HG03469 (cell line): ENCODE data around the gene PIGH.
"Not testable (repeated sequence)": the region's sequence is repeated elsewhere in the genome, so short reads cannot be mapped to it uniquely, and the experiment has no call there.

Experiments
- ATAC-seq: cut with Tn5 transposase; IDR thresholded peaks from one replicate; pipeline ENCODE4 v1.9.1; 2021; ENCODE audit warnings: mild to moderate bottlenecking, moderate library complexity, moderate number of reproducible peaks; ENCODE audit not compliant: unreplicated experiment

PIGH gene, protein sequence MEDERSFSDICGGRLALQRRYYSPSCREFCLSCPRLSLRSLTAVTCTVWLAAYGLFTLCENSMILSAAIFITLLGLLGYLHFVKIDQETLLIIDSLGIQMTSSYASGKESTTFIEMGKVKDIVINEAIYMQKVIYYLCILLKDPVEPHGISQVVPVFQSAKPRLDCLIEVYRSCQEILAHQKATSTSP

DNA sequence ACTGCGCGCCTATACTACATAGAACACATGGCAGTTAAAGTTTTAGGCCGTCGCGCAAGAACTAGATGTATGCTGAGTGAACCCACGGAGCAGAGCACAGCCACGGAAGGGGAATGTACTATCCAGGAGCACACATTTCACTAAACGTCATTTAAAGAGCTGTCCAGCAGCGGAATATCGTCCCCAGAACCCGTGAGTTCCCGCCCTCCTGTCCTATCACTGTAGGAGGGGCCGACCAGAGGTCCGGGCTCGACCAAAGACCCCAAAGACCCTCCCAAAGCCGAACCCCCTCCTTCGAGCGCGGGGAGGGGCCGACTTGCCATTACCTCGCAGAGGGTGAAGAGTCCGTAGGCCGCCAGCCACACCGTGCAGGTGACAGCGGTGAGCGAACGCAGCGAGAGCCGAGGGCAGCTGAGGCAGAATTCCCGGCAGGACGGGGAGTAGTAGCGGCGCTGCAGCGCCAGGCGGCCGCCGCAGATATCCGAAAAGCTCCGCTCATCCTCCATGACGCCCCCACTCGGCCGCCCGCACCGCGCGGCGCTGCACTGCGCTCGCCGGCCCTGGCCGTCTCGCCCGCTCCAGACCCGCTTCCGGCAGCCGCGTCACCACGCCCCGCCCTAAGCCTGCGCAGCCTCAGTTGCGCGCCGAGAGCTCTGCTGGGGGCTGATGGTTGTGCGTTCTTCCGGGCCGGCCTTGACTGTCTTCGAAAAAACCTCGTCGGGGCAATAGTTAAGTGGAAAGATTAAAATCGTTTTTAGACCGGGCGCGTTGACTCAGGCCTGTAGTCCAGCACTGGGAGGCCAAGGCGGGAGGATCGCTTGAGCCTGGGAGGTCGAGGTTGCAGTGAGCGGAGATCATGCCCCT lies at the start of gene PIGH:
TSS of gene PIGH (minus strand) at position 571 of the 864 bp plus-strand sequence. CDS start at position 506, 65 bp downstream.
- peak; percentile 80 for ATAC-seq

DNA sequence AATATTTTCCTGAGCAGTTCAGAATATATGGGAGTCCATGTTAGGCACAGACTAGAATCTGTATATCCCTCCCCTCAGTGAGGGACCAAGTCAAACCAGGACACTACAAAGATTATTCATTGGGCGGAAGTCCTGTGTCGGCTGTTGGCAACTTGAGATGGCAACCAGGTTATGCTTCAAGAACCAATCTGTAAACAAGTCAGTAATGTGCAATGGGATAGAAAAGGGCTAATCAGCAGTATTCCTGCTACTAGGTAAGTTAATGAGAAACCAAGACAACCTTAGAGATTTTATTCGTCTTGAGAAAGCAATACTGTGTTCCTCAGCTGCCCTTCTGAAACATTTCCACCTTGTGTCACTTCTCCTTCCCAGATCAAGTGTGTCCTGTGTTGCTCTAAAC lies 46.1 kb upstream of the PIGH start:
- ATAC-seq: no peak

- no peak for ATAC-seq
Observed at GRCh38 chr14:67645414-67645813, 45.3 kb upstream of the PIGH start.

DNA sequence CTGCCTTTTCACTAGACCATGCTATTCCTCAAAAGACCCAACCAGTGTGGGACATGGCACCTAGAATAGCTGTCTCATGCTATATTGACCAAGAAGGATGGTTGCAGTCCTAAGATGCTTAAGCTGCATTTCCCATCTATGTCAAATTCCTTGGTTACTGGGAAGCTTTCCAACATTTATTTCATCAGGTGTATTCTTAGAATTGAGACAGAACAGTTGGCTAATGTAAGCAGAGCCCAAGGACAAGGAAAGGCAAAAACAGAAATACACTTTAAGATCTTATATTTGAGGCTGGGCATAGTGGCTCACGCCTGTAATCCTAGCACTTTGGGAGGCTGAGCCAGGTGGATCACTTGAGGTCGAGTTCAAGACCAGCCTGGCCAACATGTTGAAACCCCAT lies 44.4 kb upstream of the PIGH start:
- no peak for ATAC-seq

- ATAC-seq: no peak
Observed at GRCh38 chr14:67643713-67644112, 43.6 kb upstream of the PIGH start.

GRCh38 chr14:67641902-67642749 lies 42.1 kb upstream of the PIGH start:
- no peak for ATAC-seq

- ATAC-seq: no peak
Observed at GRCh38 chr14:67641480-67641879, 41.4 kb upstream of the PIGH start.

DNA sequence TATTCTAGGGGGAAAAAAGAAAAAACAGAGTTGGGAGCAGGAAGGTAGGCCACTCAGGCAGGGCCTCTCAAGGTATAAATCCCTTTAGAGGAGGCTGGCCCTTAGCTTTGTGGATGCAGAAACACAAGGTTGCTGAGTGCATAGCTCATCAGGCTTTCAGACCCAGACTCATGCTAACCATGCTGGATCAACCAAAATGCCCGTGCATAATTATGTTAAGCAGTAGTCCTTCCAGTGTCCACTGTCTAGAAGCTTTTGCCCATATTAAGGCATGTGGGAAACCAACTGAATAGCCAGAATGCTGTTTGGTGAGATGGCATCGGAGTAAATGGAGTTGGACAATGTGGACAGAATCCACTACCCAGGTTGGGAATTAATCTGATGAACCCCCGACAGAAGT lies 38.6 kb upstream of the PIGH start:
- no peak for ATAC-seq

DNA sequence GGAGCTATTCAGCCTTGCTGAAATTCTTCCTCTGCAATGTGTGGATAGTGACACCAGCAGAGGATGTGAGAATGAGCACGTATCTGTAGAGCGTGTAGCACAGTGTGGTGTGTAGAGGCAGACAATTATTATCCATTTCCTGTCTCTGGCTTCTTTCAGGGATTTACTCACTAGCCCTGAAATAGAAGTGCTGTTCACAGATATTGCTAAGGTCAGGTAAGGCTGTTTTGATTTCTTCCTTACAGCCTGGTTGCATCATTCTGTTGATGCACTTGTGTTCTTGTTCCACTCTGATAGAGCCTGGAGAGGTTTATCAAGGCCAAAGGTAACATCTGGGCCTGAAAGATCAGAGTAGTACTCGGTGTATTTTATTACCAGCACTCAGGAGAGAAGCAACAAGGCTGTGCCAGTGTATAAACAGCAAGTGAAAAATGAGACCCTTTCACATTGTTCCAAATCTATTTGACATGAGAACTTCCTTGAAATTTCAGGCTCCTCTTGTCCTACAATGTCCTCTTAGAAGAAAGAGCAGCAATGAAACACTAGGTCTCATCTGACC lies 36.4 kb upstream of the PIGH start:
- ATAC-seq: no peak

DNA sequence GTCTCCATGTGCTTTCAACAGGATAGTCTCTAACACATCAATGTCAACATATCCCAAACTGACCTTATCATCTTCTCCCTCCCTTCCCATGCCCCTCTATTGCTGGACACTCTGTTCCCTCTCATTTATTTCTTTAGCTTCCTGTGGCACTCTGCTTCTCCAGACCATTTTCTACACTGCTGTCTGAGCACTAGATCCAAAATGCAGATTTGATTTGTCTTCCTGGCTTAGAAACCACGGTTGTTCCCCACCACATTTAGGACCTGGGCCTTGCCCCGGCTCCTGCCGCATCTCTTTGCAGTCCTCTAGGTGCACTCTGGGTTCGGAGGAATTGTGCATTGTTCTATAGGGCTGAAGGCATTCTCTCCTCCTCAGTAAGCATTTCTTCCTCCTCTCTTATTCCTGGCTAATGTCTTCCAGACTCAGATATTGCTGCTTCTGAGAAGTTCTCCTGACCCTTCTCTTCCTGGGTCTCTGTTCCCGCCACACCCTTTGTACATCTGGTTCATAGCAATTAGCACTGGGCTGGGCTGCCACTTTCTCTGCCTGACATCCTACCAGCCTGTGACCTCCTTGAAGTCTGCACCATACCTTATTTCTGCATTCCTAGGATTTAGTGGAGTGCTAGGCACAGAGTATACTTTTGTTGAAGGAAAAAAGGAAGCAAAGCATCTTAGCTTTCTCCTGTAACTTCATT lies 33.5 kb upstream of the PIGH start:
- ATAC-seq: no peak

- no peak for ATAC-seq
Observed at GRCh38 chr14:67630938-67631337, 30.9 kb upstream of the PIGH start.

- no peak for ATAC-seq
Observed at GRCh38 chr14:67630186-67630585, 30.1 kb upstream of the PIGH start.

DNA sequence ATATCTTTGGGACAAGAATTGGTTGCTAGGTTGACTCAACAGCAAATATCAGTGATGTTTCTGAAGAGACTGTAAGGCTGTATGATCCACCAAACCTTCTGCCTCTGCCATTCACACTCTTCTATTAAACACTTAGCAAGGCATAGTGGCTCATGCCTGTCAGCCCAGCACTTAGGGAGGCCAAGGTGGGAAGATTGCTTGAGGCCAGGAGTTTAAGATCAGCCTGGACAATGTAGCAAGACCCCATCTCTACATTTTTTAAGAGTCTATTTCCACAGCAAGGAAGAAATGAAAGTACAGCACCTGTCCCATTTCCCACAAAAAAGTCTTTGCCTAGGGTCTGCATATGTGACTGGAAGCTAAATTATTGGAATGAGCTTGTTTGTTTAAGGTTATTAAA lies 27.5 kb upstream of the PIGH start:
- no peak for ATAC-seq

GRCh38 chr14:67626131-67626530 lies 26.1 kb upstream of the PIGH start:
- not testable (repeated sequence) for ATAC-seq

DNA sequence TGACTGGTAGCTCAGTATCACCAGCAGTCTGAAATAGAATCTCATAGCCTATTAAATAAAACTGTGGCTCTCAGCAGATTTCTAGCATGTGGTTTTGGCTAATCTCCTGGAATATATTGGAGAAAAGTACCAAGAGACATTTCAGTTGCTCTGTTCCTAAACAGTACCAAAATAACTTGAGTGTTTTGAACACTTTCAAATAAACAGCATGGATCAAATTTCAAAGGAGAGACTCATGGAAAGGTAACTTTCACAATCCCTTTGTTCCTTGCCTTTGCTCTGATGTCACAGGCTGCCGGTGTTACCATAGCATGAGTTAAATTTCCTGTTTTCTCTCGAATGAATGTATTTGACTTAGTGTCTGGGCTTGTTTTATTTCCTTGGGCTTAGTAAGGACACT lies 23.0 kb upstream of the PIGH start:
- no peak for ATAC-seq

- no peak for ATAC-seq
Observed at GRCh38 chr14:67622675-67623074, 22.6 kb upstream of the PIGH start.

- ATAC-seq: no peak
Observed at GRCh38 chr14:67620217-67620785, 20.2 kb upstream of the PIGH start.

DNA sequence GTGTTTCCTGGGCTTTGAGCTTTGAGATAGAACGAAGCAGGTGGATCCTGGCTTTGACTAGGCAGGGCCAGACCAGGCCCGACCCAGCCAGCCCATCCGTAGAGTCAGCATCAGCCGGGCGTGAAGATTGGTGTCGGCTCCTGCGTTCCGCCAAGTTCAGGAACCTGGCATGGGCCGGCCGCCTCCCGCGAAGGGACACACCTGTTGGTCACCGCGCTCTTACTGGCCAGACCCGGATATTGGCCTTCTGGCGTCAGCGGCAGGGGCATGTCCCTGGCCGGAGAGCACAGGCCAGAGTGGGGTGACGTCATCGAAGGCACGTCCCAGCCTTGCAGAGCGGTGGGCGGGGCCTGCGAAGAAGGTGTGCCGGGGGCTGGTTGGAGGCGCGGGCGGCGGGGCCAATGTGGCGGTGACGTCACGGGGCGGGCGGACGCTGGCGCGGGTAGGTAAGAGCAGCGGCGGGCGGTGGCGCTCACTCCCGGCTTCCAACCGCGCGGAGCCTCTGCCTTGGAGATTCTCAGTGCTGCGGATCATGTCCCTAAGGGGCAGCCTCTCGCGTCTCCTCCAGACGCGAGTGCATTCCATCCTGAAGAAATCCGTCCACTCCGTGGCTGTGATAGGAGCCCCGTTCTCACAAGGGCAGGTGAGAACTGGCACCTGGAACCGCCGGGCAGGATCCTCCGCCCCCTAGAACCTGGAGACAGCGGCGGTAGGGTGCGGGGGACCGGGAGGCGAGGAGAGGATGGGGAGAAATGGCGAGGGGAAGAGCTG lies 19.6 kb upstream of the PIGH start, which contains the start of gene ARG2:
TSS of gene ARG2 (plus strand) at position 475 of the 771 bp plus-strand sequence. CDS start at position 533, 58 bp downstream.
- peak; percentile 67 for ATAC-seq

DNA sequence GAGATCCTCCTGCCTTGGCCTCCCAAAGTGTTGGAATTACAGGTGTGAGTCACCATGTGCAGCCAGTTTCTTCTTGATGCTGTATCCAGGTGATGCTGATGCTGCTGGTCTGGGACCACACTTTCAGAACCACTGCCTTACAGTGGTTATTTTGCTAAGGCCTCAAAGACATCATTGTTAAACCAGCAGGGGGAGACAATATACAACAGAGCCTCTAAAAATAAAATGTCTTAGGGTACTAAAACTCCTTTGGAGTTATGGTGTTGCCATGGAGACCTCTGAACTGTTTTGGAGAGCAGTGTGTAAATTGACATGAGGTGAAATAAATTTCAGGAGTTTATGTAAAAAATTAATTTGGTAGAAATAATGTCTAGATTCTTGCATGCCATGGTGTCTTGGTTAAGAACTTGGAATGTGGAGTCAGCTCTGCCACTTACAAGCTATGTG lies 18.6 kb upstream of the PIGH start:
- no peak for ATAC-seq
